CD14-positive monocyte (primary cell): ENCODE data around the gene TMEM134. TPM values are rescaled to one million over a fixed set of nuclear protein-coding genes. Genes with fewer than 3 reads are reported as not detected.
A peak's percentile ranks its signal among the peaks of the same experiment; 100 is the strongest.

Experiments
- DNase-seq, 3 donors: peaks; one replicate each; pipeline ENCODE4 v3.0.0-alpha.2; 2011 to 2022
- H2AFZ ChIP-seq: 2 replicates; pipeline ENCODE4 v1.6.0; 2012; ENCODE audit warnings: mild to moderate bottlenecking, low read depth, low read length, inconsistent platforms; ENCODE audit not compliant: insufficient read depth, poor library complexity, severe bottlenecking
- H3K27ac ChIP-seq, 2 donors: 1 replicate in 1 of 2; 2 replicates in 1 of 2; pipeline ENCODE4 v1.5.1; 2012 to 2013; ENCODE audit warnings: low read length in 2 of 2, control low read depth in 1 of 2, inconsistent platforms in 1 of 2, low read depth in 1 of 2, mild to moderate bottlenecking in 1 of 2
- H3K27me3 ChIP-seq, 2 donors: one replicate each; pipeline versions ENCODE4 v1.6.0 to v1.6.1; 2011 to 2013; ENCODE audit warnings: low read length in 2 of 2; ENCODE audit not compliant: control insufficient read depth in 2 of 2, insufficient read depth in 2 of 2
- H3K36me3 ChIP-seq, 2 donors: replicated peaks in 1 of 2; 1 replicate in 1 of 2; 2 replicates in 1 of 2; pipeline versions ENCODE4 v1.5.1 to v1.6.1; 2012 to 2013; ENCODE audit warnings: low read length in 2 of 2, control low read depth in 1 of 2, inconsistent platforms in 1 of 2, mild to moderate bottlenecking in 1 of 2; ENCODE audit not compliant: insufficient read depth in 2 of 2, control insufficient read depth in 1 of 2
- H3K4me1 ChIP-seq, 2 donors: 1 replicate in 1 of 2; 2 replicates in 1 of 2; pipeline versions ENCODE4 v1.5.1 to v1.6.1; 2012 to 2013; ENCODE audit warnings: low read length in 2 of 2, control low read depth in 1 of 2, inconsistent platforms in 1 of 2, mild to moderate bottlenecking in 1 of 2, moderate library complexity in 1 of 2; ENCODE audit not compliant: insufficient read depth in 2 of 2, control insufficient read depth in 1 of 2
- H3K4me2 ChIP-seq: replicated peaks from 2 replicates; pipeline ENCODE3; 2012; ENCODE audit warnings: low read length, moderate library complexity, mild to moderate bottlenecking; ENCODE audit not compliant: poor library complexity, severe bottlenecking; ENCODE audit errors: extremely low read depth
- H3K4me3 ChIP-seq, 3 experiments: fragments of 200-600 bp in 1 of 3; sonication (generic) in 1 of 3; replicated peaks in 1 of 3; 1 replicate in 2 of 3; 2 replicates in 1 of 3; pipeline ENCODE4 v1.5.1; 2011 to 2013; ENCODE audit warnings: low read length in 3 of 3, mild to moderate bottlenecking in 3 of 3, control low read depth in 2 of 3, low read depth in 2 of 3, inconsistent platforms in 1 of 3, moderate library complexity in 1 of 3
- H3K79me2 ChIP-seq: 2 replicates; pipeline ENCODE4 v1.6.0; 2012; ENCODE audit warnings: mild to moderate bottlenecking, control low read depth, inconsistent platforms, low read length, moderate library complexity; ENCODE audit not compliant: insufficient read depth
- H3K9ac ChIP-seq: 2 replicates; pipeline ENCODE4 v1.6.0; 2017; ENCODE audit warnings: low read length, mild to moderate bottlenecking; ENCODE audit not compliant: insufficient read depth, poor library complexity, severe bottlenecking
- H3K9me3 ChIP-seq, 2 donors: replicated peaks in 1 of 2; 1 replicate in 1 of 2; 2 replicates in 1 of 2; pipeline versions ENCODE4 v1.5.1 to v1.6.1; 2012 to 2013; ENCODE audit warnings: low read length in 2 of 2, control low read depth in 1 of 2; ENCODE audit not compliant: control insufficient read depth in 1 of 2, insufficient read depth in 1 of 2
- H4K20me1 ChIP-seq: 2 replicates; pipeline ENCODE4 v1.6.0; 2012; ENCODE audit warnings: mild to moderate bottlenecking, low read length, control low read depth, moderate library complexity; ENCODE audit not compliant: insufficient read depth
- H3K27ac Mint-ChIP-seq, 7 donors: one replicate each; pipeline ENCODE4 v1.8.0; 2020; ENCODE audit warnings: mild to moderate bottlenecking in 7 of 7, mixed read lengths in 7 of 7, moderate library complexity in 6 of 7, inconsistent platforms in 2 of 7
- H3K27me3 Mint-ChIP-seq, 3 donors: one replicate each; pipeline ENCODE4 v1.8.0; 2021 to 2022; ENCODE audit warnings: low read depth in 3 of 3, mild to moderate bottlenecking in 3 of 3, mixed read lengths in 3 of 3, moderate library complexity in 3 of 3, inconsistent platforms in 1 of 3
- H3K36me3 Mint-ChIP-seq, 2 donors: one replicate each; pipeline ENCODE4 v1.8.0; 2020; ENCODE audit warnings: mixed read lengths in 2 of 2, inconsistent platforms in 1 of 2, mild to moderate bottlenecking in 1 of 2
- H3K4me1 Mint-ChIP-seq: one replicate; pipeline ENCODE4 v1.8.0; 2020; ENCODE audit warnings: mild to moderate bottlenecking, mixed read lengths
- H3K4me3 Mint-ChIP-seq, 2 donors: one replicate each; pipeline ENCODE4 v1.8.0; 2020; ENCODE audit warnings: mild to moderate bottlenecking in 2 of 2, mixed read lengths in 2 of 2, moderate library complexity in 1 of 2
- H3K9me3 Mint-ChIP-seq, 7 donors: one replicate each; pipeline ENCODE4 v1.8.0; 2020 to 2022; ENCODE audit warnings: mixed read lengths in 7 of 7, mild to moderate bottlenecking in 6 of 7, moderate library complexity in 6 of 7, inconsistent platforms in 2 of 7
- CTCF ChIP-seq: fragments of 200-600 bp; IDR thresholded peaks from one replicate; pipeline ENCODE4 v1.8.0; 2022; ENCODE audit warnings: antibody characterized with exemption, mild to moderate bottlenecking
- WGBS: methylation state at CpG from one replicate; pipeline ENCODE4 v1.1.5; 2013; ENCODE audit warnings: missing lambda C conversion rate; ENCODE audit not compliant: insufficient coverage; 5-methylcytosine and 5-hydroxymethylcytosine counted together
- intact Hi-C, 2 donors: fragments of 100-400 bp; cut with micrococcal nuclease; formaldehyde crosslinking; loops; one replicate each; pipeline versions ENCODE4 v1.15.0 to v1.15.1; 2023
- polyA plus RNA-seq, 3 donors: library from polyadenylated mRNA; depleted of rRNA in 1 of 3; unstranded in 2 of 3; stranded (reverse) in 1 of 3; fragments of 300-500 nt in 2 of 3; fragments of >200 nt in 1 of 3; fragmentation: Illumina TruSeq in 2 of 3; gene quantifications; 1 replicate in 2 of 3; 2 replicates in 1 of 3; pipeline ENCODE4 v1.2.3, GENCODE V29; 2012 to 2021

The TMEM134 gene
- polyA plus RNA-seq, 3 donors, result 67.4 to 104 (median 76.8) TPM

GRCh38 chr11:67492801-67493547 lies 23.9 kb upstream of the TMEM134 start:
- H3K36me3 ChIP-seq, result peaks cover 91 to 99% of the 10 kb centered on the region in 2 donors
- no peak overlapping the region for H3K27ac Mint-ChIP-seq
- H3K27ac ChIP-seq, result no peak overlapping the region
- no peaks in the 10 kb centered on the region for H3K4me1 ChIP-seq
- peaks cover 93% of the 10 kb centered on the region for H4K20me1 ChIP-seq
- H3K4me1 Mint-ChIP-seq, result no peaks in the 10 kb centered on the region
- peaks cover 64 to 96% of the 10 kb centered on the region in 2 donors for H3K36me3 Mint-ChIP-seq
- H3K79me2 ChIP-seq, result peaks cover 8% of the 10 kb centered on the region
- no peak overlapping the region for H2AFZ ChIP-seq
- no peak overlapping the region for H3K9ac ChIP-seq
- H3K4me3 ChIP-seq, result no peak overlapping the region
- intact Hi-C loops, result no loop called here
- TF ChIP-seq CTCF, result no peak
- H3K4me2 ChIP-seq, result no peak overlapping the region
- H3K9me3 ChIP-seq, result no peaks in the 10 kb centered on the region
- no peak for DNase-seq
- WGBS, result 95% methylated on average over 23 of the region's 46 CpGs
- no peaks in the 10 kb centered on the region for H3K9me3 Mint-ChIP-seq
- H3K27me3 ChIP-seq, result no peaks in the 10 kb centered on the region
- H3K27me3 Mint-ChIP-seq, result no peaks in the 10 kb centered on the region
- no peak overlapping the region for H3K4me3 Mint-ChIP-seq

- no peak for TF ChIP-seq CTCF
- H3K4me1 Mint-ChIP-seq, result no peaks in the 10 kb centered on the region
- peaks cover 64 to 96% of the 10 kb centered on the region in 2 donors for H3K36me3 Mint-ChIP-seq
- no peaks in the 10 kb centered on the region for H3K4me1 ChIP-seq
- H3K36me3 ChIP-seq, result peaks cover 89 to 99% of the 10 kb centered on the region in 2 donors
- no peak overlapping the region for H3K4me3 Mint-ChIP-seq
- H3K27me3 ChIP-seq, result no peaks in the 10 kb centered on the region
- no peak for DNase-seq
- no peaks in the 10 kb centered on the region for H3K9me3 Mint-ChIP-seq
- no peak overlapping the region for H3K9ac ChIP-seq
- H2AFZ ChIP-seq, result no peak overlapping the region
- no peaks in the 10 kb centered on the region for H3K9me3 ChIP-seq
- no peak overlapping the region for H3K4me2 ChIP-seq
- intact Hi-C loops, result no loop called here
- H3K4me3 ChIP-seq, result no peak overlapping the region
- 92% methylated on average over 19 of the region's 19 CpGs for WGBS
- peaks cover 9% of the 10 kb centered on the region for H3K79me2 ChIP-seq
- H4K20me1 ChIP-seq, result peaks cover 95% of the 10 kb centered on the region
- H3K27ac ChIP-seq, result no peak overlapping the region
- peak overlapping the region in 2 of 7 donors; percentile 41 to 63 for H3K27ac Mint-ChIP-seq
- no peaks in the 10 kb centered on the region for H3K27me3 Mint-ChIP-seq
Observed at GRCh38 chr11:67492069-67492727, 23.1 kb upstream of the TMEM134 start.
